Effector CD8-positive, alpha-beta T cell (primary cell): Measurements from ENCODE around the gene SPOP.
"Not testable (repeated sequence)": the region's sequence is repeated elsewhere in the genome, so short reads cannot be mapped to it uniquely, and the experiment has no call there.

Experiments used
- DNase-seq: peaks from one replicate; lab custom pipeline; 2025; lab: John Stamatoyannopoulos, UW

The SPOP gene

GRCh38 chr17:49695698-49696232, 17.9 kb upstream of the SPOP start:
- DNase-seq, result no peak

DNA sequence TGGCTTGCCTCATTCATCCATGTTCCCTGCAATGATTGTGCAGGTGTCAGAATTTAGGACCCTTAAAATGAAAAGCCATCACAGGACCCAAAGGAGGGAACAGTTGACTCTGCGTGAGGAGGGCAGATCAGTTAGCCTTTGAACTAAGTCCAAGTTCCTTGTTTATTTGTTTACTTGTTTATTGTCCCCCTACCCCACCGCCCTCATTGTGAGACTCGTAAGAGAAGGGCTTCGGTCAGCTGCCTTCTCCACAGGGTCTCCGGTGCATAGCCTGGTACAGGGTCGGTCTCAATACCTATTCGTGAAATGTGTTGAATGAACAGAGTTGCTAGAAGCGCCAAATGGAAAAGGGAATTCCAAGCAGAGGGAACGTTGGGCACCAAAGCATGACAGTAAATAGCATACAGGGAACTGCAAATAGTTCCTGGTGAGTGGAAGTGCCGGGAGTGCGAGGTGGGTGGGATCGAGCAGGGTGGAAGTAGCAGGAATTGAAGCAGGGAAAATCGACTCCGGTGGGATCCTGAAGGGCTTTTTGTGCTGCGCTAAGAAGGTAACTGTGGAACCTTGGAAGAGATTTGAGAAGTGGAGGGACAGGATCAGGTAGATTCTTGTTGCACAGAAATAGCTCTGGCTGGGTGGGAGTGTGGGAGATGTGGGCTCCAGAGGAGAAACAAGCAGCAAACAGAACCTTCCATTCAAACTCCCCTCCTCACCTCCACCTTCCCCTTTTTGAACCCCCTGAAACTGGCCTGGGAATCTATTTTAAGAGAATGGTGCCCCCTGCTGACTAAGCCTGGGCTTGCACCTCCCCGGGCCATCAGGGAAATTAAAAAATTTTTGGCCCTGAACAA, 17.2 kb upstream of the SPOP start:
- peak; percentile 61 for DNase-seq

GRCh38 chr17:49692751-49693150, 14.9 kb upstream of the SPOP start:
- DNase-seq, result no peak

- no peak for DNase-seq
Observed at GRCh38 chr17:49691677-49692191, 13.8 kb upstream of the SPOP start.

DNA sequence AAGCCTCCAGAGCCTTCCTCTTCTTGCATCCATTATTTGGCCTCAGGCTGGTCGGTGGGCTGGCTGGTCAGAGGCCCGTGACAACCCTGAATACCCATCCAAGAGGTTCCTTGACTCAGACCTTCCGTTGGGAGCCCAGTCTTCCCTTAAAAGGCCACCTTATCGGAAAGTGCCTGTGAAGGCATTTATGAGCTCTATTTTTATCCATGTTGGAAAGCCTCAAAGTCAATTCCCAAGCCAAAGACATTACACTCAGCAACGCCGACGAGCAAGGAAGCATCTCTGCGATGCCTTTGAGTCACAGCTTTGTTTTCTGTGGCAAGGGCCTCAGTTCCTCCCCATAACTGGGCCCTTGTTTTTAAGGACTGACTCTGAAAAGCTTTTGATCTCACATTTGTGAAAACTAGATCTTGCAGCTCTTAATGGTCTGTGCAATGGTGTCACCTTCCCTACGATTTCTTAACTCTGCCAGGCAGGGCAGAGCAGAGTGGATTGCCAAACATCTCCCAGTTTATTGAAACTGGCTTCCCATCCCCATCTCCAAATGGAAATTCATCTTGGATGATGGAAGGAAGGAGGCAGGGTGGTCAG, 13.3 kb upstream of the SPOP start:
- DNase-seq, result no peak

GRCh38 chr17:49690256-49690655, 12.4 kb upstream of the SPOP start:
- DNase-seq, result no peak

DNA sequence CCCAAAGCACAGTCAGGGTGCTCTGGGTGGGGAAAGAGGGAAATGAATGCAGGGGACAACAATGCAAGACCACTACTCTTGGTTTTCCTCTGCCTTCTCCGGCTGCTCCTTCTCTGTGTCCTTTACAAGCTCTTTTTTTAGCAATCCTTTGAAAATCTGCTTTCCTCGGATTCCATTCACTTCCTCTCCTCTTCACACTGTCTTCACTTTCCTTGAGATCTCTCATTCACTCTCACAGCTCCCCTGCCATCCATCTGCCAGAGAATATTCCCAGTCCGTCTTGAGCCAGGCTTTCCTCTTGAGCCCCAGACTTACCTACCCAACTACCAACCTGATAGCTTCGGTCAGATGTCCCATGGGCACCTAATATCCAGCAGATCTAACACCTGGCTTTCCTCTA, 11.0 kb upstream of the SPOP start:
- DNase-seq, result no peak

GRCh38 chr17:49687878-49688491, 10.1 kb upstream of the SPOP start:
- no peak for DNase-seq

GRCh38 chr17:49681106-49681979, 3.4 kb upstream of the SPOP start:
- DNase-seq, result no peak

- DNase-seq, result no peak
Observed at GRCh38 chr17:49680314-49680713, 2.4 kb upstream of the SPOP start.

- DNase-seq, result peak; percentile 96
Observed at GRCh38 chr17:49677134-49677932, 564 bp downstream of the SPOP start.

DNA sequence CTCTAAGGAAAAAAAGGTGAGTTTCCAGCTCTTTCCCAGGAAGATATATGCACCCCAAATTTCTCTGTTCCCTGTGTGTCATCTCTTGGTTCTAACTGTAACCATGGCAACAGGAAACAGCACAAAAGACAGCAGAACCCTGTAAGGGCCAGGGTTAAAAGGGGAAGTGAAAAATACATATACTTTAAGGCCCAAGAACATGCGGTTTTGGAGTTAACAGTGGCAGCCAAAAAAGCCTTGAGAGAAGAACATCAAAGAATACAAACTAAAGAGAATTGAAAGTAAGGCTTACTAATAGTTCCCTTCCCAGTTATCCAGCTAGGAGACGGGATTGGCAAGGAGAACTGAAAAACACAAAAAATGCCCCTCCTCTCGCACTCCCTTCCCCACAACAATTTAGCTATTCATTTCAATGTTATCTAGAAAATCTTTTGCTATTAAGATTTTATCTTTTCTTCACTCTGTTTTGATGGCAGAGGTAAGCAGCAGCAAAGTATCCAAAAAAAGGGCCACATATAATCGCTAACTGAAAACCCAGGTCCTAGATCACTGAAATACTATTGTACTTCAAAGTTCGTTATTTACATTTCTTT, 1.5 kb downstream of the SPOP start:
- no peak for DNase-seq

GRCh38 chr17:49674507-49674906, 3.4 kb downstream of the SPOP start:
- DNase-seq, result no peak

- not testable (repeated sequence) for DNase-seq
Observed at GRCh38 chr17:49673679-49674078, 4.2 kb downstream of the SPOP start.

- DNase-seq, result no peak
Observed at GRCh38 chr17:49670641-49671040, 7.3 kb downstream of the SPOP start.

DNA sequence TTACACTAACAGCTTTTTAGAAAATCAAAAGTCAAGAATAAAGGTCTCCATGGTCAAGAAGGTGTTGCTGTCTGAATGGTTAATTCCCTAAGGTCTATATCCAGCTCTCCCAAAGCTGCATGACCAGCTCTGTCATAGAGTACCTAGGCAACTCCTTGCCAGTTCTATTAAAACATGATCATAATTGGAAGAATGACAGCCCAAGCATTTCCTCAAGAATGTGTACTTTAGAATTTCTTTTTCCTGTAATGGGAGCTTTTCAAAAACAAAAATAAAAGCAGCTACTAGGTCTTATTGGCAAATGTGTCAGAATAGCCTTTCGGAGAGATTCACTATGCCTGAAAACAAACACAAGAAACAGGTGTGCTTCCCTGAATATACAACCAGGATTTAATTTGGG, 7.9 kb downstream of the SPOP start:
- DNase-seq, result no peak

DNA sequence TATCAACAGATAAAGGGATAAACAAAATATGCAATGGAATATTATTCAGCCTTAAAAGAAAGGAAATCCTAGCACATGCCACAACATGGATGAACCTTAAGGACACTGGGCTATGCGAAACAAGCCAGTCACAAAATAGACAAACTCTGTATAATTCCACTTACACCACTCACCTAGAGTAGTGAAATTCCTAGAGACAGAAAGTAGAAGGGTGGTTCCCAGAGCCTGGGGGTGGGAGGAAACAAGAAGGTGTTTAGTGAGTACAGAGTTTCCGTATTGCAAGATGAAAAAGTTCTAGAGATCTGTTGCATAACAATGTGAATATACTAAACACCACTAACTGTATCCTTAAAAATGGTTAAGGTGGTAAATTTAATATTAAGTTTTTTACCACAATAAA, 10.0 kb downstream of the SPOP start:
- no peak for DNase-seq

- no peak for DNase-seq
Observed at GRCh38 chr17:49664706-49665211, 13.1 kb downstream of the SPOP start.

DNA sequence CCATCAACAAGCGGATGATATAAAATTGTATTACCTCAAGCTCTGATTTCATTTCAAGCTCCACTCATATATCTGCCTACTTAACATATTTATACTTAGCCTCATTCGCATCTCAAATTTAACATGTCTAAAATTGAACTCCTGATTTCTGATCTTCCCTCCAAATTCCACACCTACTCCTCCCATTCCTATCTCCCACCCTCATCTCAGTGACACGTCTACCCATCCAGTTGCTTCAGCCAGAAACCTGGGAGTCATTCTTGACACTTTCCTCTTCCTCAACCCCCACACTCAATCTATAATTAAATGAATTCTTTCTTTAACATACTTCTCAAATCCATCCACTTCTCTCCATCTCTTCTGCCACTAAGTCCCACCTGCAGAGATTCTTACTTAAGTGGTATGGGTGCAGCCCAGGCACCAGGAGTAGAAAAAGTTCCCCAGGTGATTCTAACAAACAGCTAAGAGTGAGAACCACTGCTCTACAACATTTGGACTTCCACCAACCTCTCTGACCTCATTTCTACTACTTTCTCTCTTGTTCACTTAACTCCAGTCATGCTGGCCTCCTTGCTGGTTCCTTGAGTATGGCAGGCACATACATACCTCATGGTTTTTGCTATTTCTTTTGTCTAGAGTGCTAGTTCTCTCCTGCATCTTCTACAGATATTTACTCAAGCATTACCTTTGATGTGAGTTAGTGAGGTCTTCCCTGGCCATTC, 18.1 kb downstream of the SPOP start:
- DNase-seq, result no peak

- no peak for DNase-seq
Observed at GRCh38 chr17:49656247-49656646, 21.6 kb downstream of the SPOP start.
